ENCODE measurements around the gene SLC7A4. TPM values are rescaled to one million over a fixed set of nuclear protein-coding genes. Genes with fewer than 3 reads are reported as not detected.

Gene SLC7A4
- total RNA-seq, 1 donor from 2014 or later: 0.25 TPM

DNA sequence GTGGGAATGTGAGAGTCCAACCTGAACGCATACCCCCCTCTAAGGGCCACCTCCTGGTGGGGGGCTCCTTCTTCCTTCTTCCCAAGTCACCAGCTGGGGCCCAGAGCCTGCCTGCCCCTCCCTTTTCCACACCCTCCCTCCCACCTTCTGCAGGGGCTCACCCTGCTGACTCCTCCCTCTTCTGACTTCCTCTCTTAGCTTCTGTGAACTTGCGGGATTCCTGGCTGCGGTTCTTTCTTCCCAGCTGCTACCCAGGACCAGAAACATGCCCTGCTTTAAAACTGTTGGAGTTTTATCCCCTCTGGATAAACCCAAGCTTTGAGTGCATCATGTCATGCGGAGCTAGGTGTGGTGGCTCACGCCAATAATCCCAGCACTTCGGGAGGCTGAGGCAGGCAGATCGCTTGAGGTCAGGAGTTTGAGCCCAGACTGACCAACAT lies 23.5 kb upstream of the SLC7A4 start:
- no peaks in the 10 kb centered on the region for H3K36me3 ChIP-seq
- TF ChIP-seq, protein P1, sequence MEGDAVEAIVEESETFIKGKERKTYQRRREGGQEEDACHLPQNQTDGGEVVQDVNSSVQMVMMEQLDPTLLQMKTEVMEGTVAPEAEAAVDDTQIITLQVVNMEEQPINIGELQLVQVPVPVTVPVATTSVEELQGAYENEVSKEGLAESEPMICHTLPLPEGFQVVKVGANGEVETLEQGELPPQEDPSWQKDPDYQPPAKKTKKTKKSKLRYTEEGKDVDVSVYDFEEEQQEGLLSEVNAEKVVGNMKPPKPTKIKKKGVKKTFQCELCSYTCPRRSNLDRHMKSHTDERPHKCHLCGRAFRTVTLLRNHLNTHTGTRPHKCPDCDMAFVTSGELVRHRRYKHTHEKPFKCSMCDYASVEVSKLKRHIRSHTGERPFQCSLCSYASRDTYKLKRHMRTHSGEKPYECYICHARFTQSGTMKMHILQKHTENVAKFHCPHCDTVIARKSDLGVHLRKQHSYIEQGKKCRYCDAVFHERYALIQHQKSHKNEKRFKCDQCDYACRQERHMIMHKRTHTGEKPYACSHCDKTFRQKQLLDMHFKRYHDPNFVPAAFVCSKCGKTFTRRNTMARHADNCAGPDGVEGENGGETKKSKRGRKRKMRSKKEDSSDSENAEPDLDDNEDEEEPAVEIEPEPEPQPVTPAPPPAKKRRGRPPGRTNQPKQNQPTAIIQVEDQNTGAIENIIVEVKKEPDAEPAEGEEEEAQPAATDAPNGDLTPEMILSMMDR (IDR thresholded peaks at IDR 0.05; ENCODE audit: borderline replicate concordance): no peak
- intact Hi-C loops (cut with micrococcal nuclease): no loop called here
- H3K27ac ChIP-seq (replicated peaks): no peak overlapping the region
- H3K4me3 ChIP-seq: no peak overlapping the region
- no peaks in the 10 kb centered on the region for H3K9me3 ChIP-seq (replicated peaks)
- no peaks in the 10 kb centered on the region for H3K4me1 ChIP-seq
- peaks cover 24% of the 10 kb centered on the region for H3K27me3 ChIP-seq (ENCODE audit: low read depth)
- DNase-seq: no peak

DNA sequence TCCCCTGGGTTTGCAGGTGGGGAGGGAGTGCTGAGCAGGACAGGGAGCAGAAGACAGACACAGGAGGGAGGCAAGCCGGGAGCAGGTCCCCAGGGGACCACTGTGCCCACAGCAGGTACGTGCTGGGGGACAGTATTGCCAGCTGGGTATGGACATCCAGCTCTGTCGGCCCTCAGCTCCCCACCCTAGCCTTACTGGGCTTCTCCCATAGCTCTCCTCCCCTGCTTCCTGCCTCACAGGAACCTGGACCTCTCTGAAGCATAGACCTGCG lies 23.1 kb upstream of the SLC7A4 start:
- no peaks in the 10 kb centered on the region for H3K36me3 ChIP-seq
- no peak overlapping the region for H3K4me3 ChIP-seq
- H3K27ac ChIP-seq (replicated peaks): no peak overlapping the region
- H3K4me1 ChIP-seq: no peaks in the 10 kb centered on the region
- TF ChIP-seq, protein P1 (IDR thresholded peaks at IDR 0.05; ENCODE audit: borderline replicate concordance): no peak
- no peaks in the 10 kb centered on the region for H3K9me3 ChIP-seq (replicated peaks)
- peaks cover 24% of the 10 kb centered on the region for H3K27me3 ChIP-seq (ENCODE audit: low read depth)
- intact Hi-C loops (cut with micrococcal nuclease): no loop called here
- DNase-seq: no peak

DNA sequence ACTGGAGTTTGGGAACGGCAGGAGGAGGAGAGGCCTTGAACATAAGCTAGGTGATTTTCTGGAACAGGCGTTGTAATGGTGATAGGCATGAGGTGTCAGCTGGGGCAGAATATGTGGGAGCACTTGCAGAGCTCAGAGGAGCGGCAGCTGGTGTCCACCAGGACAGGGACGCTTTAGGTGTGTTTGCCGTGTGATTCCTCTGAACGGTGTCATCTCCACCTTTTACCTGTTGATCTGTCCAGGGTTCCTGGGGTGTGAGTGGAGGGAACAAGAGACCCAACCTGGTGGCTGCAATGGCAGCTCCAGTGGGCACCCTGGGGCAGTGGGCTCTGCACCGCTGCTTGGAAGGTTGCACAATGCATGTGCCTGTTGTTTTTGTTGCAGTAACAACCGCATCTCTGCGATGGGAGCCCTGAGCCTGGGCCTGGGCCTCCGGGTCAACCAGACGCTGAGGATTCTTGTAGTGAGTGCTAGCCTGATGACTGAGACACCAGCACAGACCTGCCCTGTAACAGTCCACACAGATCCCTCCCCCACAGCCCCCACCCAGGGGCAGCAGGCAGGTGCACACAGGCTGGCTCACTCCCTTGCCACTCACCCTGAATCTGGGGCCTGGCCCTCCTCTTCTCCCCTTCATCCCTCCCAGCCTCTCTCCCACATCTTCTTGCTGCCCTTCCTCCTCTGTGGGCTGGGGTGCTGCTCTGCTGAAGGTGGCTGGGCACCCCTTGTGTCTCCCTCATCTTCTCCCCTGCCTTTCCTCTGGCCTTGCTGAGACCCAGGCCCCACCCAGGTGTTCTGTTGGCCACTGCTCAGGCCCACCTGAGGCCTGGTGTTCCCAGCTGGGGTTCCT lies 22.6 kb upstream of the SLC7A4 start:
- H3K36me3 ChIP-seq: no peaks in the 10 kb centered on the region

DNA sequence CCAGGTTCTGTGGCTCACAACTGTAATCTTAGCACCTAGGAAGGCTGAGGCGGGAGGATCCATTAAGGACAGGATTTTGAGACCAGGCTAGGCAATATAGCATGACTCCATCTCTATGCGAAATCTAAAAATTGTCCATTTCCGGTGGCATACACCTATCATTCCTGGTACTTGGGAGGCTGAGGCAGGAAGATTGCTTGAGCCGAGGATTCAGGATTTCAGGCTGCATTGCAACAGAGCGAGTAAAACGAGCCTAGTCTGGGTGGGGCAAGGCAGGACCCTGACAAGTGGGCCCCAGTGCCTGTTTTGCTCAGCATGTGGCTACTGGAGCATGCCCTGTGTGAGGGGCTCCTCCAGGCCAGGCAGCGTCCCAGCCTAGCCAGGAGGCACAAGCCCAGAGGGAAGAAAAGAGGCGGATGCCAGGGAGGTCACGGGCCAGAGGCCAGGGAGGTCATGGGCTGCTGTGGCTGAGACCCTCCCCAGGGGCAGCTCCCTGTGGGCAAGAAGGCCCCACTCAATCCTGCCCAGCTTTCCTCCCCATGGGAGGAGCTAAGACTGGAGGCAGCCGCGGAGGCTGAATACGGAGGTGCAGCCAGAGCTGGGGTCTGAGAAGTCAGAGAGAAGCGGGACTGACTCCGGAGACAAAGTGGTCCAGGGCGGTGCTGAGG lies 21.8 kb upstream of the SLC7A4 start:
- TF ChIP-seq, protein P1 (IDR thresholded peaks at IDR 0.05; ENCODE audit: borderline replicate concordance): no peak
- peaks cover 24% of the 10 kb centered on the region for H3K27me3 ChIP-seq (ENCODE audit: low read depth)
- H3K4me1 ChIP-seq: no peaks in the 10 kb centered on the region
- H3K36me3 ChIP-seq: no peaks in the 10 kb centered on the region
- no peak overlapping the region for H3K4me3 ChIP-seq
- H3K9me3 ChIP-seq (replicated peaks): no peaks in the 10 kb centered on the region
- no peak overlapping the region for H3K27ac ChIP-seq (replicated peaks)
- intact Hi-C loops (cut with micrococcal nuclease): no loop called here
- DNase-seq: no peak

More for the DNA sequence above, 22.6 kb upstream of the SLC7A4 start:
- H3K4me1 ChIP-seq: no peaks in the 10 kb centered on the region
- TF ChIP-seq, protein P1 (IDR thresholded peaks at IDR 0.05; ENCODE audit: borderline replicate concordance): no peak
- H3K9me3 ChIP-seq (replicated peaks): no peaks in the 10 kb centered on the region
- intact Hi-C loops (cut with micrococcal nuclease): no loop called here
- H3K27ac ChIP-seq (replicated peaks): no peak overlapping the region
- H3K27me3 ChIP-seq (ENCODE audit: low read depth): peaks cover 24% of the 10 kb centered on the region
- DNase-seq: no peak
- no peak overlapping the region for H3K4me3 ChIP-seq

DNA sequence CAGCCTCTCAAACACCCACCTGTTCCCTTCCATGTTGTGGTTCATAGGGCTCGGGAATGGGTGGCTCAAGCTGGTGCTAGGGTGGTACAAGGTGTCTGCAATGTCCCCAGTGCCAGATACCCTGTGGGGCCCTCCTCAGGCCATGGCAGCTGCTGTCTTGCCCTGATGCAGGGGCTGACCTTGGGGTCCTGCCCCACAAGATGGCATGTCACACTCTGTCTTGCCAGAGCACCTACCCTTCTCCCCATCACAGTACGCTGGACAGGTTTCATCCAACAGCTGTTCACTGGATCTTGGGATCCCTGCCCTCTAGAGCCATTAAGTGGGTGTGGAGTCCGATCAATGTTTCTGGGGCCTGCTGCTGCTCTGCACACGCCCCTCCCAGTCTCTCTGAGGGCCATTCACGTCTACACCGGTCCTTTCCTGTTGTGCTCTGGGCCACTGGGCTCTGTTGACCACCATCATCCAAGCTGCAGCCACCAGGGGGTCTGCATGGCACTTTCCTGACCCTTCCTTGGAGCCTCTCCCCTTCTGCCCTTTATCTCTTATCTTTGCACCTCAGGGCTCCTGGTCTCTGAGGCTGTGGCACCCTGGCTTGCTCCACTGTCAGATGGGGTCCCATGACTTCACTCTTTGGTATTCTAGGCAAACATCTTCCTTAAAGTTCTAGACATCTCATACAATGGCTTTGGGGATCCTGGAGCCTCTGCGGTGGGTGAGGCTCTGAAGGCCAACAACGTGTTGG lies 20.5 kb upstream of the SLC7A4 start:
- no peaks in the 10 kb centered on the region for H3K9me3 ChIP-seq (replicated peaks)
- intact Hi-C loops (cut with micrococcal nuclease): no loop called here
- no peak overlapping the region for H3K4me3 ChIP-seq
- no peaks in the 10 kb centered on the region for H3K36me3 ChIP-seq
- DNase-seq: no peak
- H3K27me3 ChIP-seq (ENCODE audit: low read depth): peaks cover 24% of the 10 kb centered on the region
- TF ChIP-seq, protein P1 (IDR thresholded peaks at IDR 0.05; ENCODE audit: borderline replicate concordance): no peak
- no peak overlapping the region for H3K27ac ChIP-seq (replicated peaks)
- no peaks in the 10 kb centered on the region for H3K4me1 ChIP-seq
